HG03064 (cell line): ENCODE data around the gene HELZ.
"Not testable (repeated sequence)": the region's sequence is repeated elsewhere in the genome, so short reads cannot be mapped to it uniquely, and the experiment has no call there.

Experiments used
- ATAC-seq: cut with Tn5 transposase; IDR thresholded peaks from one replicate; pipeline ENCODE4 v1.9.1; 2021; ENCODE audit warnings: low read depth; ENCODE audit not compliant: unreplicated experiment

The HELZ gene

DNA sequence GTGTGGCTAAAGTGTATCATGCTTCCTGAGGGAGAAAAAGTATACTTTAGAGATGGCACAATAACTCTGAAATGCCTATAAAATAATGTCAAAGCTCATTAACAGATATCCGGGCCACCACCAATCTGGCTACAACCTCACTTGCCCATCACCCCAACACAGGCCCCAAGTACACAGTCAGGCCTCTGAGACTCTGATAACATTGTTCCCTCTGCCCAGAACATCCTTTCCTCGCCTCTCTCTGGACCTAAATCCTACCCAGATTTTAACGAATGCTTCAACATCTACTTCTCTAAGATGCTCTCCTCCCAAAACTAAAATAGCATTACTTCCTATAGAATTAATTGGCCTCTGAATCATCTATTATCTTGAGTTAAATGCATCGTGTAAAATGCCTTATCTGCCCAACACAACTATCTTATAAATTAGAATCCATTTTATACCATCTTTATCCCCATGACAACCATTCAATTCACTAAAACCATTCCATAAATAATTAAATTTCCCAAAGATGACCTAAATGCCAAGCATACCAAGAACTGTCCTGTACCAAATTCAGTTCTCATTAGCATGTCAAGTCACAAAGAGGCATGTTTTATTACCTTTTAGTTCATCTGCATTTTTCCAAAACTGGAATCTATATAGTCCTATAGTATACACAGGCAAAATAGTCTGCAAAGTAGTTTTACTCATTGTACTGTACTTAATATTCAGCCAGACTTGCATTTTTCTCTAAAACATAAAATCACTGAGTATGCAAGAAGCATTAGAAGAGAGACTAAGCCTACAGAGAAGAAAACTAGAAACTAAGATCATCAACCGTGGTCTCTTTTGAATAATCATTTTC, 15.7 kb downstream of the HELZ start:
- no peak for ATAC-seq

DNA sequence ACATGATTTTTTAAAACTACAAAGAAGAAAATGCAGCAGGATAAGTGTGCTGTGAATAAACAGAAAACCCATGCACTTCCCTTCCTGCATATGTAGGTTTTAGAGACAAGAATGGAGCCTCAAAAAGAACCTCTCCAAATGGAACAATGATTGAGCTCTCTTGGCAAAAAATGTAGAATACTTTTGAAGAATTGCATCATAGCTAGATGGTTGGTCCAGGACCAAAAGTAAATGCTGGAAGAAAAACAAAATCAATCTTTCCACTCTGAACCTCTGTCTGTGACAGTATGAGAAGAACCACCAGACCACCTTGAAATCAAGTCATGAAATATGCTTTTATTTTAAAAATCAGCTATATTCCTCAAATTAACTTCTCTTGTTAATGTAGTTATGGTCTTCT, 17.5 kb downstream of the HELZ start:
- ATAC-seq = no peak

DNA sequence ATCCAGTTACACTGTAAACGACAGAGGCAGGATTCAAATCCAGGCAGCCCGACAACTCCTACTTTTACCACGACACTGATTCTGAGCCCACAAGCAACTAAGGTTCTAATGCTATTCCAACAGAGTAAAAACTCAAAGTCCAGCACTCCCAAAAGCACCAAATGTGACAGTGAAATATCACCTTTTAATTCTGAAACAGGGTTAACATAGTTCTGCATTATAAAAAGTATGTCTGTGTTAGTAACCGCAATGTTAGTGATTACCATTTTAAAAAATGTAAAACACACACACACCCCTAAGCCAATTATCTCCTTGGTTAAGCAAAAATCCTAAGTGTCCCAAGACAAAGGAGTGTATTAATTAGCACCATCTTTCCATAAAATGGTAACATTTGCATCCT, 19.7 kb downstream of the HELZ start:
- ATAC-seq = no peak

DNA sequence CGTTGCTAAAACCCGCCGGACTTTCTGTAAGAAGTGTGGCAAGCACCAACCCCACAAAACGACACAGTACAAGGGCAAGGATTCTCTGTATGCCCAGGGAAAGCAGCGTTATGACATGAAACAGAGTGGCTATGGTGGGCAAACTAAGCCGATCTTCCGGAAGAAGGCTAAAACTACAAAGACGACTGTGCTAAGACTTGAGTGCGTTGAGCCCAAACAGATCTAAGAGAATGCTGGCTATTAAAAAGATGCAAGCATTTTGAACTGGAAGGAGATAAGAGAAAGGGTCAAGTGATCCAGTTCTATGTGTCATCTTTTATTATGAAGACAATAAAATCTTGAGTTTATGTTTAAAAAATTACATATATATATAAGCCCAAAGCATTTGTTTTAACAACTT, 20.3 kb downstream of the HELZ start:
- ATAC-seq = no peak

DNA sequence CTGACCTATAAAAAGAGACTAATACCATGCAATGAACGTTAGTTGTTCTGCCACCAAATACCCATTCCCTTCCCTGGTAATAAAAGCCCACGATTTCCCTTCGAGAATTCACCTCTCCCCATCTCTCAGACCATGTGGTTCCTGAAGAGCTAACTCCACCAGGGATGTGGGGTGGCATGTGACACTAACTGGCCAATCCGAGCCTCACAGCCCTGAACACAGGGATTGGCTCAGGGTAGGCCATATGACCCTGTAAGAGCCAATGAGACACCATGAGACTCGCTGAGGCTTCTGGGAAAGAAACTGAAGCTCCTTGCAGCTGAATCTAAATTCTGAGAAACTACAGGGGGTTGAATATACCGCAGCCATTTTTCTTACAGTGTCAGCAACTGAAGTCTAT, 21.1 kb downstream of the HELZ start:
- no peak for ATAC-seq

DNA sequence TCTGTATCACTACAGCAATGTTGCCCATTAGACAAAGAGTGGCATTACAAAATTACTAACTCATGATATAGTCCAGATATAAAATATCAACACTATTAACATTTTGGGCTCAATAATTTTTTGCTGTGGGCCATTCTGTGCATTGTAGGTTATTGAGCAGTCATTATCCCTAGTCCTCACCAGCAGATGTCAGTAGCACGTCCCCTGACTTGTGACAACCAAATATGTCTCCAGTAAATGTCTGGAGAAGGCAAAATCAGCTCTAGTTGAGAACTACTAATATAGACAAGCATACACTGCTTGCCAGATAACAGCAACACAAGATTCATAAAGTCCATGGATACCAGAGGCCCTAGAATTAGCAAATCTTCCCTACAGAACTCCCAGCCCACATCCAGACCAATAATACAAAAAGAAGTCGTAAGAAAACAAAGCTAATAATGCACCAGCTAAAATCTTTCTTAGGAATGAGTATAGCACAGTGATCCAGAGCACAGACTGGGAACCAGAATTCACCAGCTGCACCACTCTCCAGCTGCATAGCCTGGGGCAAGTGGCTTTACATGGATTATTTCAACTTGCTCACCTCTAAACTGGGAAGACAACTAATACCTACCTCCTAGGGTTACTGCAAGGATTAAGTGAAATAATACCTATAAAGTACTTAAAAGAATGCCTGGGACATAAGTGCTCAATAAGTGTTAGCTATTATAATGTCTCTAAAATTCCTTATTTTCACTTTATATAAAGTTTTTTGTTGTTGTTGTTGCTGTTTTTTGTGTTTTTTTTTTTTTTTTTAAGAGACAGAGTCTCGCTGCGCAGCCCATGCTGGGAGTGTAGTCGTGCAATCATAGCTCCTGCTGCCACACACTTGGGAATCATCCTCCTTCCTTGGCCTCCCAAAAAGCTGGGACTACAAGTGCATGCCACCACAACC, 23.7 kb downstream of the HELZ start:
- no peak for ATAC-seq

DNA sequence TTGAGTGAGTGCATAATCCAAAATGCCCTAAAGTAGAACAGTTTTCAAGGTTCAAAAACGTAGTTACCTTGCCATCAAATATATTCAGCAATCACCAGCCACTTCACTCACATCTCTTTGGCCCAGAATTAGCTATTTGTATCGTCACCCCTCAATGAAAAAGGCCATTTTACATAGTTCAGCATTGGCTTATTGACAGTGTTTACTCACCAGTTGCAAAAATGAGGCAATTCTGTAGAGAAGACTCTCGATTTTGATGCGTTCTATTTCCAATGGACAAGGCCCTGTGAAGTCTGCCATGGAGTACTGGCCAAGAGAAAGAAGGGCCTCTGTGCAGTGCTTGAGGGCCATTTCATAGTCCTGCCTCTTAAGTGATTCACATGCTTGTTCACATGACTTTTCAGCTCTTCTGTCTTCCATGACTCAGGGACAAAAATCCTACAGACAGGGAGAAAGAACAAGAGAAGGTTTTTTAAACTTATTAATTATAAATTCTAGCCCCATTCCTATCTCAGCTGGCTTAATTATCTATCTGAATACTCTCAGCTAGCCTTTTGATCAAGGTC, 26.5 kb downstream of the HELZ start:
- no peak for ATAC-seq

DNA sequence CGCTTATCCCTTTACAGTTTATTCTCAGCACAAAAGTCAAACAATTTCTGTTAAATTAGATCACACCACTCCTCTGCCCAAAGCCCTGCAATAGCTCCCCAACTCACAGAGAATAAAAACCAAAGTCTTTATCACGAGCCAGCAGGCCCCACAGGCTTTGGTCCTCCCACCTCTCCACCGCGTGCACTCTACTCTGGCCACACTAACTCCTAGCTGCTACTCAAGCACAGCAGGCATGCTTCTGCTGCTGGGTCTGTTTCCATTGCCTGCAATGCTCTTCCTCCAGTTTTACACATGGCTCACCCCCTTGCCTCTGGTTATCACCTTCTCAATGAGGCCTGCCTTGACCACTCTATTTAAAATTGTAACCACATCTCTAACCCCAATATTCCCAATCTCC, 27.6 kb downstream of the HELZ start:
- ATAC-seq = no peak

DNA sequence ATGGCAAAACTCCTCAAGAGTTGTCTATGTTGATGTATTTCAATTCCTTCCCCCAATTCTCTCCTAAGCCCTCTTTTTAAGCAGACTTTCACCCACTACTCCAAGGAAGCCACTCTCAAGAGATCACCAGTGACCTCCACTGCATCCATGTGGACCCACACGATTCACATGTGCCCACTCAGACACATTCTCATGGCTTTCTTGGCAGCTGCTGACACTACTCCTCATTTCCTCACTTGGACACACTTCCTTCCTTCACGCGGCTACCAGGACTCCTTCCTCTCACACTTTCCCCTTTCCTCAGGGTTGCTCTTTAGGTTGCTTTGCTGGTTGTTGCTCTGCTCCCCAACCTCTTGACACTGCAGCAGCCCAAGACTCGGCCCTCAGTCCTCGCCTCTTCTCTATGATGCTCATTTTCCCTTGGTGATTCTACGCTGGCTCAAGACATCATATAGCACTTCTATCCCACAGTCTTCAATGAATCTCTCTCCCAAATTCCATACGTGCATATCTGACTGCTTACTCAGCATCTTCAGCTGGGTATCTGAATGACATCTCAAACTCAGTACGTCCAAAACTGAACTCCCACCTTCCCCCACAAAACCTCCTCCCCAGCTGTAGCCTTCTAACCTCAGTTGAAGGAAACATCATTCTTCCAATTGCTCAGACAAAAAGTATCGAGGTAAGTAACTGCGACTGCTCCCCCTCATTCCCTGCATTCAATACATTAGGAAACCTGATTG, 28.2 kb downstream of the HELZ start:
- no peak for ATAC-seq

DNA sequence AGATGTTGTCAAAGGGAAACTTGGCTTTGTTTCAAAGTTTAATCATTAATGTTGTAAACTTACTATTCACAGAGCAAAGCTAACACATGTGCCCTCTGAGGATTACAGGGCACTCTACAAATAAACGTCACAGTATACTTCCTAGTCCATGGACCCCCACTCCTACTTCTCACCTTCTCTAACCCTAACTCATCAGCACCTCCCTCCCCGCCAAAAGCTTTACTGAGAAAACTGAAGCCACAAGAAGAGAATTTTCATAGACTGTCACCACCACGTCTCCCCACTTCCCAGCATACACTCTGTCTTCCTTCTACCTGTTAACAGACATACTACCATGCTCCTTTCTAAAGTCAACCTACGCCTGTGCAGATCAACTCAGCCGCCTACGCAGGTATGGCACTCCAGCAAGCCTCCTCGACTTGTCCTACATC, 29.0 kb downstream of the HELZ start:
- ATAC-seq = no peak

DNA sequence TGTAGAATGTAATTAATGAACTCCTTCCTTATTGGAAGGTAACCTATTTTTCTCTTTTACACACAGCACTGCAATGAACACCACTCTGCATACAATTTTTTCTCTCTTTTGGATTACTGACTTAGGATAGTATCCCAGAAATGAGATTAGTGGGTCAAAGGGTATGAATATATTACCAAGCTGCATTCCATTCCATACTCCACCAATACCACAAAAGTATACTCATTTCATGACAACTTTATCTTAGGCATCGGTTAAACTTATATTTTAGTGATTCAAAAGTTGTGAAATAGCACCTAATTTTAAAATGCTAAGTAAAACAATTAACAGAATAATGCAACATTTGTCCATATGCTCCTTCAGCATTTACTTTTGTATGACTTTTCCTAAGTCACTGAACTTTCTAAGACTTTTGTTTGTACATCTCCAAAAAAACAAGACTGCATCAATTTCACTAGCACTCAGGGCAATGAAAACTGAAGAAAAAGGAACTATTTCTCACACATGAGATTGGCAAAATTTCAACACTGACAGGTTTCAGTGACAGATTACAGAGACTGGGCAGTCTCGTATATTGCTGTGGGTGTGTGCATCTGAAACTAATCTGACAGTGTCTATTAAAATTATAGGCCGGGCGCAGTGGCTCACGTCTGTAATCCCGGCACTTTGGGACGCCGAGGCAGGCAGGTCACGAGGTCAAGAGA, 32.1 kb downstream of the HELZ start:
- ATAC-seq = no peak

DNA sequence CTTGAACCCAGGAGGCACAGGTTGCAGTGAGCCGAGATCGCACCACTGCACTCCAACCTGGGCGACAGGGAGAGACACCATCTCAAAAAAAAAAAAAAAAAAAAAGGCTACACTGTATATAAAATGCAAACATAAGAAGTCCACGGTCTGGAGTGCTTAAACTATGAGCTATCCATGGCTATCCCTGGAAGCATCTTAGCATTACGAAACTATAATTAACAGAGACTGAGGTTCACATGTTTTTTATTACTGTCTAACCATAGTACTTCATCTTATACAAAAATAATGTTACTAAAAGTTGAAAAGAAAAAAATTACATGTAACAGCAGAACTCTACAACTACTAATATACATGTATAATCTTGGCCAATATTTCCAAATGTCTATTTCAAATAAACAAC, 32.8 kb downstream of the HELZ start:
- no peak for ATAC-seq

DNA sequence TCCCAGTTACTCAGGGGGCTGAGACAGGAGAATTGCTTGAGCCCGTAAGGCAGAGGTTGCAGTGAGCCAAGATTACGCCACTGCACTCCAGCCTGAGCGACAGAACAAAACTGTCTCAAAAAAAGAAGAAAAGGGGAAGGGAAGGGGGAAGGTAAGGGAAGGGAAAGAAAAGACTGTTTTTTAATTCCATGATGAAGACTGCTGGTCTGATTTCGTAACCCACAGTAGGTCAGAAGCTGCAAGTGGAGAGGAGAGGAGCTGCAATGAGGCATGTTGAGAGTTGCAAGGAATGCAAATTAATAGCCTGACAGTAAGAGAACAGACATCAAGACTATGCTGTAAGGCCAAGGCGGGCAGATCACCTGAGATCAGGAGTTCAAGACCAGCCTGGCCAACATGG, 33.3 kb downstream of the HELZ start:
- no peak for ATAC-seq

DNA sequence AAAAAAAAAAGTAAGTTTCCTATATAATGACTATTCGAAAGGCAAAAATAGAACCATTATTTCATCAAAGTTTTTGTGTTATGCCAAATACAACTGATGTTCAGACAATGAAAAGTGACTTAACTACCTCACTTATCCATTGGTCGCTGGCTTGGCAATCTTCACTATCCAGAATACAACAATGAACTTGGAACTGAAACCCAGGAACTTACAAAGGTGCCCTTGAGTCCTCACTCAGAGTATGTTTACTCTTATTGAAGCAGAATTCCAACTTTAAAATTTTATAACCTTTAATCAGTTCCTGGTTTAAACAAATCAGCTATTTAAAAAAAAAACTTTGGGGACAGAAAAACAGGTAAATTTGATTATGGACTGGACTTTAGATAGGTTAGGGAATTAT, 34.1 kb downstream of the HELZ start:
- ATAC-seq = no peak

DNA sequence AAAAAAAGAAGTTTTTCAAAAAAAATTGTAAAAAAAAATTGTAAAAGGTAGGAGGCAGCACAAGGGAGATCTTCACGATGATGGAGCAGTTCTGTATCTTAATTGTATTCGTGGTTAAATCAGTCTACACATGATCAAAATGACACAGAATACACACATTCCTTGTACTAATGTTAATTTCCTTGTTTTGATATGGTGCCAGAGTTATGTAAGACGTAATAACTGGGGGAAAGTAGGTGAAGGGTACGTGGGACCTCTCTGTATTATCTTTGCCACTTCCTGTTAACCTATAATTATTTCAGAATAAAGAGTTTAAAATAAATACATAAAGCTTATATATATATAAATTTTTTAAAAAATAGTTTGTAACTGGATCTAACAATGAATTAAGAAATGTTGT, 36.8 kb downstream of the HELZ start:
- no peak for ATAC-seq

DNA sequence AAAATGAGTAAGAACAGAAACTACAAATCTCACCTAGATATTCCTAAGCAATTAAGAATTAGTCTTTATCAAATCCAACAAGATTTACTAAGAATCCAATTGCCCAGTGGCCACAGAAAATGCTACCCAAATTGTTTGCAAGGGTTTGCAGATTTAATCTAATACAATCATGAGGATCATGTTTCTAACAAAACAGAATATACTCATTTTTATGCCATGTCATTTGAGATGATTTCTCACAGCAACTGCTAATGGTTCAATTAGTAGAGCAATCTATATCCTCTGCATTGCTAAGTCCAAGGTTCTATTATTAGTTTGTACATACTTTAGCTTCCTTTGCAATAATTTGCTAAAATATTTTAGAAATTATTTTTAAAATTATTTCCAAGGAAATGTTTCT, 41.2 kb downstream of the HELZ start:
- ATAC-seq = no peak

DNA sequence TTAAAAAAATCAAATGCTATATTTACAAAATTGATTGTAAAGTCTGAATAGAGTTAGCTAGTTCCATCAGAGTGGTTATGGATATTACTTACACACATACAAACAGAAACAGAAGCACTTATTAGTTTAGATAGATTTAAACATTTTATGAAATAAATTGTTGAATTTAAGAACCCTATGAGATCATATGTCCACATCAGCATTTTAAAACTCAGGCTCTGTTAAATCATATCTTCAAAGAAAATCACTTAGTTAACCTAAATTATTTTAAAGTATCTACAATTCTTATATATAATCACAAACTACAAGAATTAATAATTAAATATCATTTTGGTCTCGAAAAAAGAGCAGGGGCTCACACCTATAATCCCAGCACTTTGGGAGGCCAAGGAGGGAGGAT, 42.5 kb downstream of the HELZ start:
- no peak for ATAC-seq

DNA sequence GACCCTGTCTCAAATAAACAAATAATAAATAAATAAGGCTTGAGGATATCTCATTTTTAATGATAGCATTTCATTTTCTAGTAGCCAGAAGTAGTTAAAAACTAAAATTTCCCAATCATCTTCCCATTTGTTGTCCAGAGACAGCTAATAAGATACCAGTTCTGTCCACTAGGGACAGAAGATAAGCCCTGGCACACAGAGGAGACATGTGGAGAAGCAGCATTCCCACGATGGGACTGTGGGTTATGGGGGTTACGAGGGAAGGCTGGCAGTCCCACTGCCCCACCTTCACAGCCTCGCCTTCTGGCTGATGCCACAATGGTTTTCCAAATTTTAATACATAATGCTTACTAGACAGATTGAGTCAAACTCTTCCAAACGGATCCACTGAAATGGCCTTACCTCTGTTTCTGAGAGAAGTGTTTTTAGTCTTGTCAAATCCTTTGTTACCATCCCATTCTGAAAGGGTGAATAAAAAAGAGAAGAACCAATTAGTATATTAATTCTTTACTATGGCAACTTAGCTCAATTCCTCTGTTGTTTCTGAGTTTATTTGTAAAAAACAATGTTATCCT, 44.2 kb downstream of the HELZ start:
- ATAC-seq = no peak

DNA sequence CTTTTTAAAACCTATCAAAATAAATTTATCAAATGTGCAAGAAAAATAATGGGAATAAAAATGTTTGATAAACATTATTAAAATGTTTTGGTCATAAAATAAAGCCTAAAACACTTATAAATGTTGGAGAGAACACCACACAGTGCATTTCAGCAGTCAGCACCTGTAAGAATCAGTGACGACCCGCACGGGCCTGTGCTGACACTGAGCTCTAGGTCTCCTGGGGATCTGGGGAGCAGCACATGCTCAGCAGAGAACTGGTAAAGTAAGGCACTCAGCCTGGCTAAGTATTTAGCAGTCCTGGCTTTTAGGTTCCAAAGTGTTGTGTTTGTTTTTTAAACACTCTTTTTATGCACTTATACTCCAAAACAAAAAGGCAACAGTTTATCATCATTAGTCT, 46.9 kb downstream of the HELZ start:
- ATAC-seq = no peak

DNA sequence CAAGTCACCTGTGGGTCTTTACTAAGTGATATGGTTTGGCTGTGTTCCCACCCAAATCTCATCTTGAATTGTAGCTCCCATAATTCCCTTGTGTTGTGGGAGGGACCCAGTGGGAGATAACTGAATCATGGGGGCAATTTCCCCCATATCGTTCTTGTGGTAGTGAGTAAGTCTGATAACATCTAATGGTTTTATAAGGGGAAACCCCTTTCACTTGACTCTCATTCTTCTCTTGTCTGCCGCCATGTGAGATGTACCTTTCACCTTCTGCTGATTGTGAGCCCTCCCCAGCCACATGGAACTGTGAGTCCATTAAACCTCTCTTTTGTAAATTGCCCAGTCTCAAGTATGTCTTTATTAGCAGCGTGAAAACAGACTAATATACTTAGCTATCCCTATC, 48.0 kb downstream of the HELZ start:
- not testable (repeated sequence) for ATAC-seq
